ENCODE data around the gene URI1.

The URI1 gene

DNA sequence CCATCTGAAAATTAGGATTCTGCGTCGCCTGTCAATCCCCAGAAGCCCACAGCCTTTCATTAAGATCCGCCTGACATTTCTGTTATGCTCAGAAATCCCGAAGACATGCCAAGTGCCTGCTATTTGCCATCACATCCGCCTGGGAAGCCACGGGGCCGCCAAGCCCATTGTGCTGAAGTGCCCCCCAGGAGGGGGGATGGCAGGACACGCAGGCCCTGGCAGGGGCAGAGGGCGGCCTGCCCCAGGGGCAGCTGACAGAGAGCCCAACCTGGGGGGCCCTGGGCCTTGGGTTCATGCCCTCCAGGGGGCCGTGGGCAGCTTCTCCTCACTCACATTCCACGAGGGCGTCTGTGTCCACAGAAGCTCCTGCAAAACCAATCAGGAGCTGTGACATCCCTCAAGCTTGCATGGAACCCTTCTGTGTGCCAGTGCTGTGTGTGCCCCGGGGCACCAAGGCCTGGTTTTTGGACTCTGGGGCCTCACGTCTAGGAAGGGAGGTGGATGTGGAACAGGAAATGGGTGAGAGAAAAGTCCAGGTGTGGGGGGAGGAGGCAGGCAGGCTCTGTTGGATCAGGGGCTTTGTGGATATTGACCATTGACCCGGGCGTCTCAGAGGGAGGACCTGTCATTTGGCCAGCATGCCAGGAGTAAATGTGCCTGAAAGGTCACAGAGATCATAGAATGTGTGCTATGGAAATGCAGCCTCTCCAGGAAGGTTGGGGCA, 122.9 kb downstream of the URI1 start:
- TF ChIP-seq CTCF (IDR thresholded peaks at IDR 0.05; ENCODE audit: extremely low read depth, insufficient read depth, missing control alignments): no peak
- in situ Hi-C loops (cut with MboI; ENCODE audit: low pct_unique_long_range_greater_than_20kb, low sequenced_read_pairs, unreplicated experiment): no loop called here
- no peak for DNase-seq (ENCODE audit: low spot score)

DNA sequence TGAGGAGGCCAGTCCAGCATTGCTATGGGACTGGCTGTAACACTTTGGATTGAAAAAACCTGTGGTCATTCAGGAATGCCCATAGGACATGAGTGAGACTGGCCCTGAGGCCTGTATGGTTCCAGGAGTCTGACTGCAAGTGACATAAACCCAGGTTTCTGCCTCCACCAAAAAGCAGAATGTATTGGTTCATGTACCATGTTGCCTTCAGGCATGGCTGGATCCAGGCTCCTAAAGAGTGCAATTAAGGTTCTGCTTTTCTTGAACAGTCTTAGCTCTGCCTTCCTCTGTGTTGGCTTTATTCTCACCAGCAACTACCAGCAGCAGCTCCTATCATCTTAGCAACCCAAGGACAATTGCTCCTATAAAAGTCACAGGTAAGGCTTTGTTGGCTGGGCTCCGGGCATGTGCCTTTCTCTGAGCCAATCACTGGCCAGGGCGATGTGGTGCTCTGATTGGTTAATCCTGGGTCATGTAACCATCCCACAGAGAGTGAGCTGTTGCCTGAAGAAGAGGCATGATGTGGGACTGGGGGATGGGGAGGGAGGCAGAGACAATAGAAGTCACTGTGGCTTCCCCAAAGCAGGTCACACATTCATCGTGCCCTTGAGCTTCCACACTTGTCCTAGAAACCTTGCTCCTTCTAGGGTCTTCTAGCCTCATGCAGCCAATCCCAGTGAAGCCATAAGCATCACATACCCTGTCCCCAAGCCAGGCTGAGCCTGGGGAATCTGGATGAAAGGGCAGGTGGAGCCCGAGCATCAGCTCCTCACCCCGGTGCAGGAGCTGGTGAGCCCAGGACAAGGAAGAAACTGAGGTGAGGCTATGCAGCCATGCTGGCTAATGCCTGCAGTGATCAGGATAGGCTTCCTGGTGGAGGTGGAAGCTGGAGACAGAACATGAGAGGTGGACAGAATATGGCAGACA, 123.9 kb downstream of the URI1 start:
- no peak for DNase-seq (ENCODE audit: low spot score)
- in situ Hi-C loops (cut with MboI; ENCODE audit: low pct_unique_long_range_greater_than_20kb, low sequenced_read_pairs, unreplicated experiment): no loop called here
- no peak for TF ChIP-seq CTCF (IDR thresholded peaks at IDR 0.05; ENCODE audit: extremely low read depth, insufficient read depth, missing control alignments)

Data from GM13977 (cell line).